Ishikawa (cell line): ENCODE data around the gene PTGER1.

ENCODE experiments used
- CEBPB ChIP-seq: IDR thresholded peaks from 2 replicates; pipeline ENCODE4 v1.6.1; 2012
- CREB1 ChIP-seq: IDR thresholded peaks from 2 replicates; pipeline ENCODE4 v1.6.1; 2012; ENCODE audit warnings: low read depth
- EGR1 ChIP-seq: IDR thresholded peaks from 2 replicates; pipeline ENCODE4 v1.6.1; 2012
- EP300 ChIP-seq: IDR thresholded peaks from 2 replicates; pipeline ENCODE4 v1.6.1; 2012; ENCODE audit warnings: borderline replicate concordance
- FOXM1 ChIP-seq: IDR thresholded peaks from 2 replicates; pipeline ENCODE4 v1.6.1; 2012; ENCODE audit warnings: low read depth, borderline replicate concordance
- NFIC ChIP-seq: IDR thresholded peaks from 2 replicates; pipeline ENCODE4 v1.6.1; 2012
- RAD21 ChIP-seq: IDR thresholded peaks from 2 replicates; pipeline ENCODE4 v1.6.1; 2012; ENCODE audit warnings: low read depth
- TAF1 ChIP-seq: IDR thresholded peaks from 2 replicates; pipeline ENCODE4 v1.6.1; 2012; ENCODE audit warnings: low read depth, mild to moderate bottlenecking
- TCF12 ChIP-seq: IDR thresholded peaks from 2 replicates; pipeline ENCODE4 v1.6.1; 2012; ENCODE audit warnings: low read depth
- TEAD4 ChIP-seq: IDR thresholded peaks from 2 replicates; pipeline ENCODE4 v1.6.1; 2012
- YY1 ChIP-seq: IDR thresholded peaks from 2 replicates; pipeline ENCODE4 v1.6.1; 2012; ENCODE audit warnings: low read depth
- ZBTB7A ChIP-seq: IDR thresholded peaks from 2 replicates; pipeline ENCODE4 v1.6.1; 2012; ENCODE audit warnings: low read depth
- TF ChIP-seq, protein P1 (sequence below): IDR thresholded peaks from 2 replicates; pipeline ENCODE4 v1.6.1; 2012
- TF ChIP-seq, protein P2 (sequence below): IDR thresholded peaks from 2 replicates; pipeline ENCODE4 v1.6.1; 2012
- TF ChIP-seq, protein P3 (sequence below): IDR thresholded peaks from 2 replicates; pipeline ENCODE4 v1.6.1; 2012; ENCODE audit warnings: low read depth, mild to moderate bottlenecking

PTGER1 gene

DNA sequence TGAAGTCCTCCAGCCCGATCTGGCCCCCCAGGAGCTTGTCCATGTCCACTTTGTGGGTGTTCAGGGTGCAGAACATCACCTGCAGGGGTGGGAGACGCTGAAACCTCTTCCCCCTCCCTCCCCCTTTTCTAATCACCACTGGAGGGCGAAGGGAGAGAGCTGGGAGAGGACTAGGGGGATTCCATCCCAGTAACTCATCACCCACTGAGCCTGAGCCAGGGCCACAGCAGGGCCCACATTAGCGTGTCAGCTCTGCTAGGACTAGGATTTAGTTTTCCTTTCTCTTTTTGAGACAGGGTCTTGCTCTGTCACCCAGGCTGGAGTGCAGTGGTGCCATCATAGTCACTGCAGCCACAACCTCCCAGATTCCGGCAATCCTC, 5.5 kb upstream of the PTGER1 start:
- TF ChIP-seq, protein P1, sequence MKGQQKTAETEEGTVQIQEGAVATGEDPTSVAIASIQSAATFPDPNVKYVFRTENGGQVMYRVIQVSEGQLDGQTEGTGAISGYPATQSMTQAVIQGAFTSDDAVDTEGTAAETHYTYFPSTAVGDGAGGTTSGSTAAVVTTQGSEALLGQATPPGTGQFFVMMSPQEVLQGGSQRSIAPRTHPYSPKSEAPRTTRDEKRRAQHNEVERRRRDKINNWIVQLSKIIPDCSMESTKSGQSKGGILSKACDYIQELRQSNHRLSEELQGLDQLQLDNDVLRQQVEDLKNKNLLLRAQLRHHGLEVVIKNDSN = no peak
- TF ChIP-seq TAF1 = no peak
- no peak for TF ChIP-seq TCF12
- no peak for TF ChIP-seq CREB1
- TF ChIP-seq NFIC = no peak
- no peak for TF ChIP-seq TEAD4
- no peak for TF ChIP-seq EGR1

DNA sequence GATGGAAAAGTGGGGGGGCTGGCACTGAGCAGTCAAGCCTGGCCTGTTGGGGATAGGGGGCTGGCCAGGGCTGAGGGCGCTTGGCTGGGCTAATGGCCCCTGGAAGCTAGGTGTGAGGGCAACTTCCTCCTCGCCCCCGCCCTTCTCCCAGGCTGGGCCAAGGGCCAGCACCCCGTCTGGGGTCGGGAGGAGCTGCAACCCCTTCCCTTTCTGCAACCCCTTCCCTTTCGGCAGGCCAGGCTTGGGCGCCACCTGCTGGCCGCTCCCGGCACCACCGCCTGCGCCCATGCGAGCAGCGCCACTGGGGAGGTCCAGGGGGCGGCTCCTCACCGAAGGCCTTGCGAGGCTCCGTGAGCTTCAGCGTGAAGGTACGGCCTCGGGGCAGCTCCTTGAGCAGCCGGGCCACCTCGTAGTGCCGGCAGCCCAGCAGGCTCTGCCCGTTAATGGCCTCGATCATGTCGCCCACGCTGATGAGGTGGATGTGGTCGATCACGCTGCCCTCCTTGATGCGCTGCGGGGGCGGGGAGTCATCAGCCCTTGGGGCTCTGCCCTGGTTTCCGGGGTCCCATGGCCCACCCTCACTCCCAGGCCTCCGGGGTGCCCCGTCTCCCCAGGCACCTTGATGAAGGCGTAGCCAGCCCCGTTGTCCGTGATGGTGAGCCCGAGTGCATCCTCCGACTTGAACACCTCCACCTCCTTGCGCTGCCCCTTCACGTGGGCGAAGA, 5.0 kb upstream of the PTGER1 start:
- peak; percentile 51; the same call in 1 of the 2 replicates for TF ChIP-seq RAD21
- TF ChIP-seq ZBTB7A = peak; percentile 35; the same call in 1 of the 2 replicates
- TF ChIP-seq, protein P2, sequence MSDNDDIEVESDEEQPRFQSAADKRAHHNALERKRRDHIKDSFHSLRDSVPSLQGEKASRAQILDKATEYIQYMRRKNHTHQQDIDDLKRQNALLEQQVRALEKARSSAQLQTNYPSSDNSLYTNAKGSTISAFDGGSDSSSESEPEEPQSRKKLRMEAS = no peak

DNA sequence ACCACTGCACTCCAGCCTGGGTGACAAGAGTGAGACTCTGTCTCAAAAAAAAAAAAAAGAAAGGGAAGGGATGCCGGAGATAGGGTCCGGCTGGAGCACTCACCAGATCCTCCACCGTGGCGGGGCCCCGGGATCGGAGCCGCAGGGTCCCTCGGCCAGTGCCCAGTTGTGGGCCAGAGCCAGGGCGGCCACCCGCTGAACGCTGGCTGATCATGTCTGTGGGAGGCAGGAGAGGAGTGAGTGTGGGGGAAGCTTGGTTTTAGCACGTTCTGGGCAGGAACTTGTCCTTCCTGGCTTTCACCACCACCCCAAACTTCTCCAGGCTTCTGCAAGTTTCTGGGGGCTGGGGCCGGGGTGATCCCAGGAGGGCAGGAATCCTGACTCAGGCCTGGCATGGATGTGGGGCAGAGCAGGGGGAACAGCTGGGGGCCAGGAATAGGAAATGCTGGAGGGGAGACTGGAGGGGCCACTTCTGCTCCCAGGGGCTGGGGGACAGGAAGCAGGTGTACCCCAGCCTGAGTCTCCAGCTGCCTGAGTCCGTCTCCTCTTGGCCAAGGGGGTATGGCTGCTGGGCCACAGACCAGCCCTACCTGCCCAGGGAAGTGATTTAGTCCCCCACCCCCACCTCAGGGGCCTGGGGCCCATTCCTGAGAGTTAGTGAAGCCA, 4.3 kb upstream of the PTGER1 start:
- TF ChIP-seq CEBPB = no peak
- 0 out of 2 replicates have a peak, but pooled peaks have one; percentile 10 for TF ChIP-seq ZBTB7A
- TF ChIP-seq, protein P2 = no peak
- no peak for TF ChIP-seq EGR1

- TF ChIP-seq ZBTB7A (no peak), EP300 (no peak)
These were observed 3.0 kb upstream of the PTGER1 start for GRCh38 chr19:14478113-14478545.

GRCh38 chr19:14477418-14478112, 2.4 kb upstream of the PTGER1 start:
- no peak for TF ChIP-seq CREB1
- TF ChIP-seq YY1 = no peak
- TF ChIP-seq NFIC = no peak
- no peak for TF ChIP-seq EP300
- TF ChIP-seq, protein P1 = no peak
- TF ChIP-seq FOXM1 = no peak
- no peak for TF ChIP-seq RAD21
- no peak for TF ChIP-seq EGR1
- no peak for TF ChIP-seq TEAD4
- no peak for TF ChIP-seq CEBPB
- TF ChIP-seq ZBTB7A = no peak
- TF ChIP-seq, protein P2 = no peak
- no peak for TF ChIP-seq TAF1
- TF ChIP-seq, protein P3, sequence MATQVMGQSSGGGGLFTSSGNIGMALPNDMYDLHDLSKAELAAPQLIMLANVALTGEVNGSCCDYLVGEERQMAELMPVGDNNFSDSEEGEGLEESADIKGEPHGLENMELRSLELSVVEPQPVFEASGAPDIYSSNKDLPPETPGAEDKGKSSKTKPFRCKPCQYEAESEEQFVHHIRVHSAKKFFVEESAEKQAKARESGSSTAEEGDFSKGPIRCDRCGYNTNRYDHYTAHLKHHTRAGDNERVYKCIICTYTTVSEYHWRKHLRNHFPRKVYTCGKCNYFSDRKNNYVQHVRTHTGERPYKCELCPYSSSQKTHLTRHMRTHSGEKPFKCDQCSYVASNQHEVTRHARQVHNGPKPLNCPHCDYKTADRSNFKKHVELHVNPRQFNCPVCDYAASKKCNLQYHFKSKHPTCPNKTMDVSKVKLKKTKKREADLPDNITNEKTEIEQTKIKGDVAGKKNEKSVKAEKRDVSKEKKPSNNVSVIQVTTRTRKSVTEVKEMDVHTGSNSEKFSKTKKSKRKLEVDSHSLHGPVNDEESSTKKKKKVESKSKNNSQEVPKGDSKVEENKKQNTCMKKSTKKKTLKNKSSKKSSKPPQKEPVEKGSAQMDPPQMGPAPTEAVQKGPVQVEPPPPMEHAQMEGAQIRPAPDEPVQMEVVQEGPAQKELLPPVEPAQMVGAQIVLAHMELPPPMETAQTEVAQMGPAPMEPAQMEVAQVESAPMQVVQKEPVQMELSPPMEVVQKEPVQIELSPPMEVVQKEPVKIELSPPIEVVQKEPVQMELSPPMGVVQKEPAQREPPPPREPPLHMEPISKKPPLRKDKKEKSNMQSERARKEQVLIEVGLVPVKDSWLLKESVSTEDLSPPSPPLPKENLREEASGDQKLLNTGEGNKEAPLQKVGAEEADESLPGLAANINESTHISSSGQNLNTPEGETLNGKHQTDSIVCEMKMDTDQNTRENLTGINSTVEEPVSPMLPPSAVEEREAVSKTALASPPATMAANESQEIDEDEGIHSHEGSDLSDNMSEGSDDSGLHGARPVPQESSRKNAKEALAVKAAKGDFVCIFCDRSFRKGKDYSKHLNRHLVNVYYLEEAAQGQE = no peak
- no peak for TF ChIP-seq TCF12

DNA sequence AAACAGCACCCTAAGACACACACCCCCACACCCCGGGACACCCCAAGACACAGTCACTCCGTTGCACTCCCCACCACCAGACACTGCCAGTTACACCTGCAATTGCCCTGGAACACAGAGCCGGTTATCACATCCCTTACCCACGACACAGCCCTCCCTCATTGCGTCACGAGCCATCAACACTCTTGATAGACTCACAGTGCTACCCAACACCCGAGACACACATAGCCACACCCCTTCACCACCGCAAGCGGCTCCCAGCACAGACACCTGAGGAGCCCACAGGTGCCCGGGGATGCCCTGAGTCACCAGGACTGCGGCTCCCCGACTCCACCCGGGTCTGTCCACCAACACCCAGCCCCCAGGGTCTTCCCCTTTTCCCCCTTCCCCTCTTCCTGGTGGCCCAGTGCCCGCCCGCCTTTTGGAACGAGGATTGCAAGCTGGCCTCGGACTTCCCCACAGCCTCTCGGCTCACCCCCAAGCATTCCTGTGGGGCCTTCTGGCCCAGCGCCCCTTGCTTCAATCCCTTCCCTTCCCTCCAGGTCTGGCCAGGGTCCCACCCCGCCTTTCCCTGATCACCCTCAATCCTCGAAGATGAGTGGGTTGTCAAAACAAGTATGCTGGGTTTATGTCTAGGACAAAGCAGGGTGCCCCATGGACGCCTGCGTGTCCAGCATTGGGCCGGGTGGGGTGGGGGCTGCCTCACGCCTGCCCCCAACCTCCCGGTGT, 1.7 kb upstream of the PTGER1 start:
- TF ChIP-seq TAF1 (no peak), TCF12 (no peak), NFIC (no peak), CEBPB (peak; percentile 58; the same call in 1 of the 2 replicates)

DNA sequence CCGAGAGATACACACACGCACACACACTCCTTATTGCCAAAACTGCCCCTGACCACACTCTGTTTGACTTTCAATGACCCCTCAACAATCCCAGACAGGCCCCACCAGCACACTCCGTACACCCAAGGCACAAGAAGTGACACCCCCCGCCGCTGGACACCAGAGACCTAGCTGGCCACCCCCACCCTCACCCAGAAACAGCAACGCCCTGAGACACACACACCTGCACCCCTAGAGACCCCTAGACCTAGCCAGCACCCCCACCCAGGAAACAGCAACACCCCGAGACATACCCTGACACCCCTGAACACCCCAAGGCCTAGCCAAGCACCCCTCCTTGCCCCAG, 1.1 kb upstream of the PTGER1 start:
- TF ChIP-seq, protein P3 = no peak
- TF ChIP-seq, protein P2 = no peak
- TF ChIP-seq FOXM1 = no peak
- no peak for TF ChIP-seq CREB1
- no peak for TF ChIP-seq TCF12
